PC-3 (cell line): ENCODE data around the gene RRAS2. TPM values are rescaled to one million over a fixed set of nuclear protein-coding genes. Genes with fewer than 3 reads are reported as not detected.

ENCODE experiments used
- ATAC-seq: fragments of 200-7000 bp; cut with Tn5 transposase; 2 replicates; pipeline ENCODE4 v1.9.1; 2020; ENCODE audit warnings: mild to moderate bottlenecking, moderate library complexity
- BruUV-seq: library from RNA; stranded (reverse); fragments of 400-500 nt; replicated peaks from 2 replicates; lab custom pipeline; 2021; lab: Mats Ljungman, UMichigan
- CTCF ChIA-PET: fragments of 300-600 bp; sonication (Branson Sonifier 250); formaldehyde crosslinking; loops from one replicate; lab custom pipeline; 2022; ENCODE audit warnings: antibody characterized with exemption; lab: Charles Lee
- POLR2A ChIA-PET: fragments of 300-600 bp; sonication (Branson Sonifier 250); formaldehyde crosslinking; loops from one replicate; lab custom pipeline; 2022; ENCODE audit warnings: antibody characterized with exemption; ENCODE audit not compliant: unreplicated experiment; lab: Charles Lee
- DNase-seq: peaks from one replicate; pipeline ENCODE4 v3.0.0-alpha.2; 2015
- H2AFZ ChIP-seq: fragments of 300-600 bp; sonication (generic); 2 replicates; pipeline ENCODE4 v1.6.0; 2016; ENCODE audit warnings: antibody characterized with exemption, low read length
- H3F3A ChIP-seq: fragments of 300-600 bp; sonication (generic); one replicate; pipeline ENCODE4 v1.6.0; 2017; ENCODE audit warnings: antibody characterized with exemption, low read length, control low read depth, mild to moderate bottlenecking; ENCODE audit not compliant: unreplicated experiment
- H3K27ac ChIP-seq: fragments of 300-600 bp; sonication (generic); 2 replicates; pipeline ENCODE4 v1.5.1; 2016; ENCODE audit warnings: mild to moderate bottlenecking, low read length
- H3K27me3 ChIP-seq: fragments of 300-600 bp; sonication (generic); 2 replicates; pipeline ENCODE4 v1.6.1; 2016; ENCODE audit warnings: low read length, mixed read lengths
- H3K36me3 ChIP-seq: fragments of 300-600 bp; sonication (generic); 2 replicates; pipeline ENCODE4 v1.6.1; 2016; ENCODE audit warnings: low read depth, mixed run types, low read length, mixed read lengths
- H3K4me1 ChIP-seq: fragments of 300-600 bp; sonication (generic); 2 replicates; pipeline ENCODE4 v1.5.1; 2016; ENCODE audit warnings: low read length; ENCODE audit not compliant: insufficient read depth
- H3K4me2 ChIP-seq: fragments of 300-600 bp; sonication (generic); 2 replicates; pipeline ENCODE4 v1.6.0; 2016; ENCODE audit warnings: low read length
- H3K4me3 ChIP-seq: fragments of 300-600 bp; sonication (generic); 2 replicates; pipeline ENCODE4 v1.5.1; 2016; ENCODE audit warnings: mild to moderate bottlenecking, low read length, mixed read lengths
- H3K79me2 ChIP-seq: fragments of 300-600 bp; sonication (generic); 2 replicates; pipeline ENCODE4 v1.6.1; 2017; ENCODE audit warnings: low read length, mixed read lengths
- H3K9ac ChIP-seq: fragments of 300-600 bp; sonication (generic); 2 replicates; pipeline ENCODE4 v1.6.0; 2016; ENCODE audit warnings: mild to moderate bottlenecking, low read length
- H3K9me2 ChIP-seq: fragments of 300-600 bp; sonication (generic); replicated peaks from 2 replicates; pipeline ENCODE4 v1.6.1; 2016; ENCODE audit warnings: mixed run types, low read length, mixed read lengths
- H3K9me3 ChIP-seq: fragments of 300-600 bp; sonication (generic); 2 replicates; pipeline ENCODE4 v1.6.1; 2016; ENCODE audit warnings: low read length, mixed read lengths
- H4K20me1 ChIP-seq: fragments of 300-600 bp; sonication (generic); 2 replicates; pipeline ENCODE4 v1.6.1; 2016; ENCODE audit warnings: low read length, mixed read lengths
- EZH2 ChIP-seq: fragments of 300-600 bp; sonication (generic); IDR thresholded peaks from one replicate; pipeline ENCODE4 v1.6.1; 2017; ENCODE audit warnings: antibody characterized with exemption, mild to moderate bottlenecking, low read length; ENCODE audit not compliant: unreplicated experiment
- EZH2phosphoT487 ChIP-seq: fragments of 300-600 bp; sonication (generic); IDR thresholded peaks from 2 replicates; pipeline ENCODE4 v1.6.1; 2018; ENCODE audit warnings: mild to moderate bottlenecking, antibody characterized with exemption, low read length, borderline replicate concordance
- intact Hi-C: fragments of 100-400 bp; cut with micrococcal nuclease; formaldehyde crosslinking; loops from 2 replicates; pipeline ENCODE4 v1.9.0; 2023
- total RNA-seq: library from RNA; depleted of rRNA; stranded (reverse); fragments of >200 nt; gene quantifications from 2 replicates; pipeline ENCODE4 v1.2.3, GENCODE V29; 2014
- TF ChIP-seq, protein P1 (sequence below): fragments of 300-600 bp; sonication (generic); conservative IDR thresholded peaks from 2 replicates; pipeline ENCODE4 v1.5.1; 2017; ENCODE audit warnings: antibody characterized with exemption, low read depth, mild to moderate bottlenecking, low read length

Gene RRAS2
- total RNA-seq, 1 experiment from 2014 or later = 58.6 TPM

DNA sequence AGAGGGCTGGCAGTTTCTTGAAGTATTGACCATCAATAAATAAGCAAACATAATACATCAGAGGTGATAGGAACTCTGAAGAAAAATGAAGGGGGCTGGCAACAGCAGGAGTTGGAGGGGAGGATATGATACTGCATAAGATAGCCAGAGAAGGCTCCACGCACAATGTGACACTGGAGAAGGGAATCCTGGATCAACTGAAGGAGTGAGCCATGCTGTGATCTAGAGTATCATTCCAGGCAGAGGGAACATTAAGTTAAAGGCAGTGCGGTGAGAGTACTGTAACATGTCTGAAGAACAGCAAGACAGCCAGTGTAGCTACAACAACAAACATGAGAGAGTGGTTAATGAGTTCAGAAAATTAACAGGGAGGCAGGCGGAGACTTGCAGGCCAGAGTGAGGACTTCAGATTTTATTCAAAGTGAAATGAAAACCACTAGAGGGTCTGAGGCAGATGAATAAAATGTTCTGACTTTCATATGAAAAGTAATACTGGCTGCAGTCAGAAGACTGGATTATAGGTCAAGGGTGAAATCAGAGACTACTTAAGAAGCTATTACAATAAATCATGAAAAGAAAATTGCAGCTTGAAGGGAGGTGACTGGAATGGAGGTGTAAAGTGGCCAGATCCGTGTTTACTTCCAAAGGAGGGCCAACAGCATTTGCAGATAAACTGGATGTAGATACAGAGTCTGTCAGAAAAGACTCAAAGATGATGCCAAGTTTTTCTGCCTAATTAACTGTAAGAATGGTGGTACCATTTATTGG, 49.4 kb downstream of the RRAS2 start:
- no peak overlapping the region for H2AFZ ChIP-seq
- H3F3A ChIP-seq = no peaks in the 10 kb centered on the region
- CTCF ChIA-PET = interaction anchor here (1.7 kb wide), 1 partner anchor 146 kb away, joined by 10 read pairs; no protein-coding TSS in a partner anchor
- H3K27ac ChIP-seq = no peak overlapping the region
- peaks cover 13% of the 10 kb centered on the region; the same call in 1 of the 2 replicates for H4K20me1 ChIP-seq
- no peaks in the 10 kb centered on the region for H3K9me2 ChIP-seq
- intact Hi-C loops = loop anchor here (2.0 kb wide), 1 partner anchor 49 kb away; the partner anchor contains the start of gene RRAS2
- H3K9ac ChIP-seq = no peak overlapping the region
- peaks cover 47% of the 10 kb centered on the region for H3K4me1 ChIP-seq
- no peak for TF ChIP-seq EZH2
- TF ChIP-seq, protein P1, sequence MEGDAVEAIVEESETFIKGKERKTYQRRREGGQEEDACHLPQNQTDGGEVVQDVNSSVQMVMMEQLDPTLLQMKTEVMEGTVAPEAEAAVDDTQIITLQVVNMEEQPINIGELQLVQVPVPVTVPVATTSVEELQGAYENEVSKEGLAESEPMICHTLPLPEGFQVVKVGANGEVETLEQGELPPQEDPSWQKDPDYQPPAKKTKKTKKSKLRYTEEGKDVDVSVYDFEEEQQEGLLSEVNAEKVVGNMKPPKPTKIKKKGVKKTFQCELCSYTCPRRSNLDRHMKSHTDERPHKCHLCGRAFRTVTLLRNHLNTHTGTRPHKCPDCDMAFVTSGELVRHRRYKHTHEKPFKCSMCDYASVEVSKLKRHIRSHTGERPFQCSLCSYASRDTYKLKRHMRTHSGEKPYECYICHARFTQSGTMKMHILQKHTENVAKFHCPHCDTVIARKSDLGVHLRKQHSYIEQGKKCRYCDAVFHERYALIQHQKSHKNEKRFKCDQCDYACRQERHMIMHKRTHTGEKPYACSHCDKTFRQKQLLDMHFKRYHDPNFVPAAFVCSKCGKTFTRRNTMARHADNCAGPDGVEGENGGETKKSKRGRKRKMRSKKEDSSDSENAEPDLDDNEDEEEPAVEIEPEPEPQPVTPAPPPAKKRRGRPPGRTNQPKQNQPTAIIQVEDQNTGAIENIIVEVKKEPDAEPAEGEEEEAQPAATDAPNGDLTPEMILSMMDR = no peak
- TF ChIP-seq EZH2phosphoT487 = no peak
- no peaks in the 10 kb centered on the region for H3K27me3 ChIP-seq
- H3K9me3 ChIP-seq = no peaks in the 10 kb centered on the region
- DNase-seq (no peak), ATAC-seq (no peak)
- no peaks in the 10 kb centered on the region for H3K36me3 ChIP-seq
- BruUV-seq = no TSS peak
- H3K79me2 ChIP-seq = peaks cover 77% of the 10 kb centered on the region
- no peak overlapping the region for H3K4me2 ChIP-seq
- POLR2A ChIA-PET = no interaction called here
- no peak overlapping the region for H3K4me3 ChIP-seq

DNA sequence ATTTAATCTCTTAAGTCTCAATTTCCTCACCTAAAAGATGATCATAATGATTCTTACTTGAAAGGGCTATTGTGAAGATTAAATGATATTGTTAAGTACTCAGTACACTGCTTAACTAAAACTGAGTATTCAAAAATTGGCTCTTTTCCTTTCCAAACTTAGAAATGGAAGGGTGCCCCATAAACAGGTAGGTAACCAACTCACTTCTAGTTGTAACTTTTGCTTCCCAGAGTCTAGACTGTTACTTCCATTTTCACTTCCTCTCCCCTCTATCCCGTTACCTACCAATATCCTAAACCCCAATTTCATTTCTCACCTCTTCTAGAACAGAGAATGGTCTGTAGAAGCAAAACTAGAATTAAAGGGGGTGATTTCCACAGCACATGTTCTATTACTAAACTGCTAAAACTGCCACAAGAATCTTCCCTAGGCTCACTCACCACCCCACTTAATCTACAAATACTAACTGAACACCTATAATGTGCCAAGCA, 50.0 kb downstream of the RRAS2 start:
- Histone ChIP-seq H3K79me2 (peaks cover 77% of the 10 kb centered on the region), H3K36me3 (no peaks in the 10 kb centered on the region), H4K20me1 (peaks cover 13% of the 10 kb centered on the region; the same call in 1 of the 2 replicates), H2AFZ (no peak overlapping the region), H3F3A (no peaks in the 10 kb centered on the region), H3K9ac (no peak overlapping the region), H3K4me2 (peak overlapping the region; percentile 64), H3K27ac (peak overlapping the region; percentile 14; the same call in 1 of the 2 replicates), H3K9me2 (no peaks in the 10 kb centered on the region), H3K27me3 (no peaks in the 10 kb centered on the region), H3K4me1 (peaks cover 42% of the 10 kb centered on the region), H3K4me3 (no peak overlapping the region), H3K9me3 (no peaks in the 10 kb centered on the region)
- TF ChIP-seq, protein P1 = no peak
- TF ChIP-seq EZH2phosphoT487 (no peak), EZH2 (no peak)
- ATAC-seq (no peak), DNase-seq (no peak)
- ChIA-PET CTCF (interaction anchor here (1.0 to 1.7 kb wide), 5 partner anchors 11 to 146 kb away, joined by 3 to 22 read pairs (median 8); no protein-coding TSS in a partner anchor), POLR2A (no interaction called here)
- BruUV-seq = no TSS peak
- intact Hi-C loops = loop anchor here (1.0 to 2.0 kb wide), 2 partner anchors 9 to 50 kb away; partner anchors contain the start of gene RRAS2
